HepG2 (cell line): ENCODE results near the gene PLEKHN1. TPM values are rescaled to one million over a fixed set of nuclear protein-coding genes. Genes with fewer than 3 reads are reported as not detected.

Source experiments
- ARNT2 ChIP-seq: sonication (generic); formaldehyde crosslinking; IDR thresholded peaks from 2 replicates; pipeline ENCODE4 v1.8.0; 2022; ENCODE audit warnings: mild to moderate bottlenecking, low read depth, missing genetic modification reagents, moderate library complexity
- FLYWCH1 ChIP-seq: sonication (generic); formaldehyde crosslinking; IDR thresholded peaks from 2 replicates; pipeline ENCODE4 v1.8.1; 2023; ENCODE audit warnings: mild to moderate bottlenecking, missing genetic modification reagents
- MZF1 ChIP-seq: sonication (generic); formaldehyde crosslinking; IDR thresholded peaks from 2 replicates; pipeline ENCODE4 v1.8.1; 2023; ENCODE audit warnings: mild to moderate bottlenecking, missing genetic modification reagents, borderline replicate concordance
- NFYB ChIP-seq: sonication (generic); formaldehyde crosslinking; IDR thresholded peaks from 2 replicates; pipeline ENCODE4 v1.4.0; 2020; ENCODE audit warnings: missing genetic modification reagents
- RFX3 ChIP-seq: IDR thresholded peaks from 2 replicates; pipeline ENCODE4 v1.6.1; 2016; ENCODE audit warnings: missing biosample characterization, missing genetic modification reagents
- SPEN ChIP-seq: sonication (generic); formaldehyde crosslinking; IDR thresholded peaks from 2 replicates; pipeline ENCODE4 v1.5.1; 2020; ENCODE audit warnings: low read depth, mild to moderate bottlenecking, missing genetic modification reagents
- SRSF1 ChIP-seq: fragments of 200-400 bp; formaldehyde crosslinking; optimal IDR thresholded peaks from 2 replicates; pipeline ENCODE3; 2017; ENCODE audit warnings: mild to moderate bottlenecking, low read depth, low read length, moderate library complexity
- ZFP41 ChIP-seq: sonication (generic); formaldehyde crosslinking; IDR thresholded peaks from 2 replicates; pipeline ENCODE4 v1.4.0; 2020; ENCODE audit warnings: mild to moderate bottlenecking, missing genetic modification reagents, borderline replicate concordance
- ZNF205 ChIP-seq: IDR thresholded peaks from 2 replicates; pipeline ENCODE4 v1.6.1; 2018; ENCODE audit warnings: missing biosample characterization, missing genetic modification reagents
- ZNF563 ChIP-seq: sonication (generic); formaldehyde crosslinking; IDR thresholded peaks from 2 replicates; pipeline ENCODE4 v1.8.0; 2022; ENCODE audit warnings: mild to moderate bottlenecking, moderate library complexity, missing genetic modification reagents
- polyA plus RNA-seq, 8 experiments: library from polyadenylated mRNA; depleted of rRNA in 3 of 8; stranded (reverse) in 7 of 8; unstranded in 1 of 8; fragments of >200 nt; fragmentation: Illumina TruSeq in 4 of 8; extraction: Trizol in 4 of 8; gene quantifications; 2 replicates each; pipeline versions ENCODE4 v1.2.1 to v1.2.3, GENCODE V29; 2011 to 2016; ENCODE audit warnings: low read depth in 4 of 8, missing spikeins in 1 of 8, mixed read lengths in 1 of 8; ENCODE audit not compliant: insufficient read depth in 1 of 8
- total RNA-seq, 5 experiments: library from RNA; depleted of rRNA; stranded (reverse); fragments of >200 nt; fragmentation: Illumina TruSeq; extraction: Trizol; gene quantifications; 2 replicates each; pipeline ENCODE4 v1.2.3, GENCODE V29; 2016; ENCODE audit warnings: low read depth in 1 of 5
- TF ChIP-seq, protein P1 (sequence below): sonication (generic); formaldehyde crosslinking; IDR thresholded peaks from 2 replicates; pipeline ENCODE4 v1.9.0; 2021; ENCODE audit warnings: mild to moderate bottlenecking, missing genetic modification reagents
- TF ChIP-seq, protein P2 (sequence below): sonication (generic); formaldehyde crosslinking; IDR thresholded peaks from 2 replicates; pipeline ENCODE4 v1.8.1; 2023; ENCODE audit warnings: mild to moderate bottlenecking, inconsistent platforms, moderate library complexity, missing genetic modification reagents, borderline replicate concordance
- TF ChIP-seq, protein P3 (sequence below): IDR thresholded peaks from 2 replicates; pipeline ENCODE4 v1.4.0; 2020; ENCODE audit warnings: mild to moderate bottlenecking, missing genetic modification reagents
- TF ChIP-seq, protein P4 (sequence below): sonication (generic); formaldehyde crosslinking; IDR thresholded peaks from 2 replicates; pipeline ENCODE4 v1.8.1; 2023; ENCODE audit warnings: mild to moderate bottlenecking, missing genetic modification reagents
- TF ChIP-seq, protein P5 (sequence below): sonication (generic); formaldehyde crosslinking; conservative IDR thresholded peaks from 2 replicates; pipeline ENCODE4 v1.4.0; 2020; ENCODE audit warnings: missing genetic modification reagents

PLEKHN1 gene
- total and polyA plus RNA-seq, 2 of the 13 experiments (the other 11 are each of a cell fraction or from before 2014, with no cell fraction given) = 0.42 to 0.58 TPM

DNA sequence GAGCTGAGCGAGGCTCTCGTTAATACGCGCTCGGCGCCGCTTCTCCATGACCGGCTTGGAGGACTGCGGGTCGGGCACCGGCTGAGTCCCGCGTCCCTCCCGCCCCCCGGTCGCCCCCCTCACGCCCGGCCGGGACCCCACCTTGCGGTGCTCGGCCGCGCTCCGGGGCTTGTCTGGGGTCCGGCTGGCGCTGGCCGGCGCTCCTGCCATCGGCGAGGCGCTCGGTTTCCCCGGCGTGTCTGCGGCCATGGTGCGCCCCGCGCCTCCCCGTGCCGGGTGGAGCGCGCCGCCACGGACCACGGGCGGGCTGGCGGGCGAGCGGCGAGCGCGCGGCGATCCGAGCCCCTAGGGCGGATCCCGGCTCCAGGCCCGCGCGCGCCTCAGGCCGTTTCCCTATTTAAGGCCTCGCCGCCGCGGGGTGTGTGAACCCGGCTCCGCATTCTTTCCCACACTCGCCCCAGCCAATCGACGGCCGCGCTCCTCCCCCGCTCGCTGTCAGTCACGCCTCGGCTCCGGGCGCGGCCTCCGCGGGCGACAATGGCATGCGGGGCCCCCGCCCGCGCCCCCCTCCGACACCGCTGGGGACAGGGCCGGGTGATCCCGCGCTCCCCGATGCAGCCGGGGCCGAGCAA, 33.6 kb downstream of the PLEKHN1 start, which contains the start of gene HES4 (continued):
- TF ChIP-seq, protein P1, sequence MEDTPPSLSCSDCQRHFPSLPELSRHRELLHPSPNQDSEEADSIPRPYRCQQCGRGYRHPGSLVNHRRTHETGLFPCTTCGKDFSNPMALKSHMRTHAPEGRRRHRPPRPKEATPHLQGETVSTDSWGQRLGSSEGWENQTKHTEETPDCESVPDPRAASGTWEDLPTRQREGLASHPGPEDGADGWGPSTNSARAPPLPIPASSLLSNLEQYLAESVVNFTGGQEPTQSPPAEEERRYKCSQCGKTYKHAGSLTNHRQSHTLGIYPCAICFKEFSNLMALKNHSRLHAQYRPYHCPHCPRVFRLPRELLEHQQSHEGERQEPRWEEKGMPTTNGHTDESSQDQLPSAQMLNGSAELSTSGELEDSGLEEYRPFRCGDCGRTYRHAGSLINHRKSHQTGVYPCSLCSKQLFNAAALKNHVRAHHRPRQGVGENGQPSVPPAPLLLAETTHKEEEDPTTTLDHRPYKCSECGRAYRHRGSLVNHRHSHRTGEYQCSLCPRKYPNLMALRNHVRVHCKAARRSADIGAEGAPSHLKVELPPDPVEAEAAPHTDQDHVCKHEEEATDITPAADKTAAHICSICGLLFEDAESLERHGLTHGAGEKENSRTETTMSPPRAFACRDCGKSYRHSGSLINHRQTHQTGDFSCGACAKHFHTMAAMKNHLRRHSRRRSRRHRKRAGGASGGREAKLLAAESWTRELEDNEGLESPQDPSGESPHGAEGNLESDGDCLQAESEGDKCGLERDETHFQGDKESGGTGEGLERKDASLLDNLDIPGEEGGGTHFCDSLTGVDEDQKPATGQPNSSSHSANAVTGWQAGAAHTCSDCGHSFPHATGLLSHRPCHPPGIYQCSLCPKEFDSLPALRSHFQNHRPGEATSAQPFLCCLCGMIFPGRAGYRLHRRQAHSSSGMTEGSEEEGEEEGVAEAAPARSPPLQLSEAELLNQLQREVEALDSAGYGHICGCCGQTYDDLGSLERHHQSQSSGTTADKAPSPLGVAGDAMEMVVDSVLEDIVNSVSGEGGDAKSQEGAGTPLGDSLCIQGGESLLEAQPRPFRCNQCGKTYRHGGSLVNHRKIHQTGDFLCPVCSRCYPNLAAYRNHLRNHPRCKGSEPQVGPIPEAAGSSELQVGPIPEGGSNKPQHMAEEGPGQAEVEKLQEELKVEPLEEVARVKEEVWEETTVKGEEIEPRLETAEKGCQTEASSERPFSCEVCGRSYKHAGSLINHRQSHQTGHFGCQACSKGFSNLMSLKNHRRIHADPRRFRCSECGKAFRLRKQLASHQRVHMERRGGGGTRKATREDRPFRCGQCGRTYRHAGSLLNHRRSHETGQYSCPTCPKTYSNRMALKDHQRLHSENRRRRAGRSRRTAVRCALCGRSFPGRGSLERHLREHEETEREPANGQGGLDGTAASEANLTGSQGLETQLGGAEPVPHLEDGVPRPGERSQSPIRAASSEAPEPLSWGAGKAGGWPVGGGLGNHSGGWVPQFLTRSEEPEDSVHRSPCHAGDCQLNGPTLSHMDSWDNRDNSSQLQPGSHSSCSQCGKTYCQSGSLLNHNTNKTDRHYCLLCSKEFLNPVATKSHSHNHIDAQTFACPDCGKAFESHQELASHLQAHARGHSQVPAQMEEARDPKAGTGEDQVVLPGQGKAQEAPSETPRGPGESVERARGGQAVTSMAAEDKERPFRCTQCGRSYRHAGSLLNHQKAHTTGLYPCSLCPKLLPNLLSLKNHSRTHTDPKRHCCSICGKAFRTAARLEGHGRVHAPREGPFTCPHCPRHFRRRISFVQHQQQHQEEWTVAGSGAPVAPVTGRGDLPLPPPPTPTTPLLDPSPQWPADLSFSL (CRISPR knock-in tag) = no peak
- TF ChIP-seq NFYB (peak; percentile 76), ZNF205 (0 out of 2 replicates have a peak, but pooled peaks have one; percentile 3), SPEN (CRISPR knock-in tag) (peak; percentile 74; the same call in 1 of the 2 replicates), SRSF1 (no peak), MZF1 (CRISPR knock-in tag) (no peak), ZFP41 (CRISPR knock-in tag) (no peak), ARNT2 (CRISPR knock-in tag) (peak; percentile 9; the same call in 1 of the 2 replicates), FLYWCH1 (CRISPR knock-in tag) (0 out of 2 replicates have a peak, but pooled peaks have one; percentile 40), ZNF563 (CRISPR knock-in tag) (peak; percentile 8; the same call in 1 of the 2 replicates), RFX3 (CRISPR knock-in tag) (no peak)
- TF ChIP-seq, protein P2, sequence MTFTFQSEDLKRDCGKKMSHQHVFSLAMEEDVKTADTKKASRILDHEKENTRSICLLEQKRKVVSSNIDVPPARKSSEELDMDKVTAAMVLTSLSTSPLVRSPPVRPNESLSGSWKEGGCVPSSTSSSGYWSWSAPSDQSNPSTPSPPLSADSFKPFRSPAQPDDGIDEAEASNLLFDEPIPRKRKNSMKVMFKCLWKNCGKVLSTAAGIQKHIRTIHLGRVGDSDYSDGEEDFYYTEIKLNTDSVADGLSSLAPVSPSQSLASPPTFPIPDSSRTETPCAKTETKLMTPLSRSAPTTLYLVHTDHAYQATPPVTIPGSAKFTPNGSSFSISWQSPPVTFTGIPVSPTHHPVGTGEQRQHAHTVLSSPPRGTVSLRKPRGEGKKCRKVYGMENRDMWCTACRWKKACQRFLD (CRISPR knock-in tag) = 0 out of 2 replicates have a peak, but pooled peaks have one; percentile 18
- TF ChIP-seq, protein P3, sequence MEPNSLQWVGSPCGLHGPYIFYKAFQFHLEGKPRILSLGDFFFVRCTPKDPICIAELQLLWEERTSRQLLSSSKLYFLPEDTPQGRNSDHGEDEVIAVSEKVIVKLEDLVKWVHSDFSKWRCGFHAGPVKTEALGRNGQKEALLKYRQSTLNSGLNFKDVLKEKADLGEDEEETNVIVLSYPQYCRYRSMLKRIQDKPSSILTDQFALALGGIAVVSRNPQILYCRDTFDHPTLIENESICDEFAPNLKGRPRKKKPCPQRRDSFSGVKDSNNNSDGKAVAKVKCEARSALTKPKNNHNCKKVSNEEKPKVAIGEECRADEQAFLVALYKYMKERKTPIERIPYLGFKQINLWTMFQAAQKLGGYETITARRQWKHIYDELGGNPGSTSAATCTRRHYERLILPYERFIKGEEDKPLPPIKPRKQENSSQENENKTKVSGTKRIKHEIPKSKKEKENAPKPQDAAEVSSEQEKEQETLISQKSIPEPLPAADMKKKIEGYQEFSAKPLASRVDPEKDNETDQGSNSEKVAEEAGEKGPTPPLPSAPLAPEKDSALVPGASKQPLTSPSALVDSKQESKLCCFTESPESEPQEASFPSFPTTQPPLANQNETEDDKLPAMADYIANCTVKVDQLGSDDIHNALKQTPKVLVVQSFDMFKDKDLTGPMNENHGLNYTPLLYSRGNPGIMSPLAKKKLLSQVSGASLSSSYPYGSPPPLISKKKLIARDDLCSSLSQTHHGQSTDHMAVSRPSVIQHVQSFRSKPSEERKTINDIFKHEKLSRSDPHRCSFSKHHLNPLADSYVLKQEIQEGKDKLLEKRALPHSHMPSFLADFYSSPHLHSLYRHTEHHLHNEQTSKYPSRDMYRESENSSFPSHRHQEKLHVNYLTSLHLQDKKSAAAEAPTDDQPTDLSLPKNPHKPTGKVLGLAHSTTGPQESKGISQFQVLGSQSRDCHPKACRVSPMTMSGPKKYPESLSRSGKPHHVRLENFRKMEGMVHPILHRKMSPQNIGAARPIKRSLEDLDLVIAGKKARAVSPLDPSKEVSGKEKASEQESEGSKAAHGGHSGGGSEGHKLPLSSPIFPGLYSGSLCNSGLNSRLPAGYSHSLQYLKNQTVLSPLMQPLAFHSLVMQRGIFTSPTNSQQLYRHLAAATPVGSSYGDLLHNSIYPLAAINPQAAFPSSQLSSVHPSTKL (CRISPR knock-in tag) = peak; percentile 23; the same call in 1 of the 2 replicates
- TF ChIP-seq, protein P4, sequence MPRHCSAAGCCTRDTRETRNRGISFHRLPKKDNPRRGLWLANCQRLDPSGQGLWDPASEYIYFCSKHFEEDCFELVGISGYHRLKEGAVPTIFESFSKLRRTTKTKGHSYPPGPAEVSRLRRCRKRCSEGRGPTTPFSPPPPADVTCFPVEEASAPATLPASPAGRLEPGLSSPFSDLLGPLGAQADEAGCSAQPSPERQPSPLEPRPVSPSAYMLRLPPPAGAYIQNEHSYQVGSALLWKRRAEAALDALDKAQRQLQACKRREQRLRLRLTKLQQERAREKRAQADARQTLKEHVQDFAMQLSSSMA (CRISPR knock-in tag) = 0 out of 2 replicates have a peak, but pooled peaks have one; percentile 61
- TF ChIP-seq, protein P5, sequence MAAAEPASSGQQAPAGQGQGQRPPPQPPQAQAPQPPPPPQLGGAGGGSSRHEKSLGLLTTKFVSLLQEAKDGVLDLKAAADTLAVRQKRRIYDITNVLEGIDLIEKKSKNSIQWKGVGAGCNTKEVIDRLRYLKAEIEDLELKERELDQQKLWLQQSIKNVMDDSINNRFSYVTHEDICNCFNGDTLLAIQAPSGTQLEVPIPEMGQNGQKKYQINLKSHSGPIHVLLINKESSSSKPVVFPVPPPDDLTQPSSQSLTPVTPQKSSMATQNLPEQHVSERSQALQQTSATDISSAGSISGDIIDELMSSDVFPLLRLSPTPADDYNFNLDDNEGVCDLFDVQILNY = no peak
